Measurements from ENCODE around the gene PLCXD3.

Gene PLCXD3

DNA sequence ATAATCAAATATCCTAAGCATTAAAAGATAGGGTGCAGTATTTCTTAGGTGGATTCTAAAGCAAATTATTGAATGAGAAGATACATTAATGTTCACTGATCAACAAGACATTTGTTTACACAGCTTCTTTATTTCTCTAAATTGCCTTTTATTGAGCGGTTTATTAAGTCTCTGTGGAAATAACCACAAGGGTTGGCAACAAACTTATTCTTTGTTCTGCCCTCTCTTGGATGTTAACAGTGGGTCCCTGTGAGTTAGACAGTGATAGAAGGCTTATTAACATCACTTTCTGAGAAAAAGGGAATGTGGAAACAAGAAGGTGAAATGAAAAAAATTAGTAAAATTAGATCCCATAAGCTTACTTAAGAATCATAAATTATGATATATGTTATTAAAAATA lies 214.3 kb downstream of the PLCXD3 start:
- no peak overlapping the region for H3K4me3 ChIP-seq (ENCODE audit: low read depth in 1 of 2, low read length in 1 of 2)
- TF ChIP-seq CTCF (IDR thresholded peaks at IDR 0.05) = no peak
- no peaks in the 10 kb centered on the region for H3K9me3 ChIP-seq
- no peak overlapping the region for H3K27ac ChIP-seq
- no peaks in the 10 kb centered on the region for H3K4me1 ChIP-seq (ENCODE audit: control insufficient read depth in 1 of 2, insufficient read depth in 1 of 2, low read depth in 1 of 2, low read length in 1 of 2)
- H3K27me3 ChIP-seq = no peaks in the 10 kb centered on the region
- H3K36me3 ChIP-seq = no peaks in the 10 kb centered on the region

- no peaks in the 10 kb centered on the region for H3K9me3 ChIP-seq
- no peak for TF ChIP-seq CTCF (IDR thresholded peaks at IDR 0.05)
- no peak overlapping the region for H3K27ac ChIP-seq
- no peaks in the 10 kb centered on the region for H3K4me1 ChIP-seq (ENCODE audit: control insufficient read depth in 1 of 2, insufficient read depth in 1 of 2, low read depth in 1 of 2, low read length in 1 of 2)
- no peaks in the 10 kb centered on the region for H3K27me3 ChIP-seq
- H3K36me3 ChIP-seq = no peaks in the 10 kb centered on the region
- no peak overlapping the region for H3K4me3 ChIP-seq (ENCODE audit: low read depth in 1 of 2, low read length in 1 of 2)
These were observed 219.1 kb downstream of the PLCXD3 start for GRCh38 chr5:41291323-41291722.

GRCh38 chr5:41290810-41291209 lies 219.6 kb downstream of the PLCXD3 start:
- no peaks in the 10 kb centered on the region for H3K9me3 ChIP-seq
- no peaks in the 10 kb centered on the region for H3K4me1 ChIP-seq (ENCODE audit: control insufficient read depth in 1 of 2, insufficient read depth in 1 of 2, low read depth in 1 of 2, low read length in 1 of 2)
- no peak for TF ChIP-seq CTCF (IDR thresholded peaks at IDR 0.05)
- no peaks in the 10 kb centered on the region for H3K36me3 ChIP-seq
- H3K4me3 ChIP-seq (ENCODE audit: low read depth in 1 of 2, low read length in 1 of 2) = no peak overlapping the region
- H3K27me3 ChIP-seq = no peaks in the 10 kb centered on the region
- no peak overlapping the region for H3K27ac ChIP-seq

DNA sequence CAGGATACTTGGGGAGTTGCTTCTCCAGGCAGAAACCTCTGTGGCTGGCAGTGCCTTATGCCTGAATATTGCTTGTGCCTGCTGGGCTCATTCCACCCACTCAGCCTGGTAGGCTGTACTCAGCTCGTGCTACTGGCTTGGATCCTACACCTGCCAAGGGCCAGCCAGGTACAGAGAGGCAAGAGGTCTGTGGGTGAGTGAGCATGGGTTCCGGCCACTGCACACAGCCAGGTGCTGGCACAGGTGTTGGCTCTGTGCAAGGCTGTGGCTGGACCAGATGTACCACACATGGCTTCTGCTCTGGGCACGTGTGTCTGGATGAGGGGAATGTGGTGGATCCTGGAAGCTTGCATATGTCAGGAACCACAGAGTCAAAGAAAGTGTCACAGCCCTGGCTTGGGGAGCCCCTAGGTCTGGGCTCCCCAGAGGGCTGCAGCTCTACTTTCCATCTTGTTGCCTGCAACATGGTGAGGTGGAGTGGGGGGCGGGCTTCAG lies 220.4 kb downstream of the PLCXD3 start:
- Histone ChIP-seq H3K27ac (no peak overlapping the region), H3K9me3 (no peaks in the 10 kb centered on the region), H3K27me3 (no peaks in the 10 kb centered on the region), H3K4me1 (ENCODE audit: control insufficient read depth in 1 of 2, insufficient read depth in 1 of 2, low read depth in 1 of 2, low read length in 1 of 2) (no peaks in the 10 kb centered on the region), H3K36me3 (no peaks in the 10 kb centered on the region), H3K4me3 (ENCODE audit: low read depth in 1 of 2, low read length in 1 of 2) (no peak overlapping the region)
- TF ChIP-seq CTCF (IDR thresholded peaks at IDR 0.05) = no peak

DNA sequence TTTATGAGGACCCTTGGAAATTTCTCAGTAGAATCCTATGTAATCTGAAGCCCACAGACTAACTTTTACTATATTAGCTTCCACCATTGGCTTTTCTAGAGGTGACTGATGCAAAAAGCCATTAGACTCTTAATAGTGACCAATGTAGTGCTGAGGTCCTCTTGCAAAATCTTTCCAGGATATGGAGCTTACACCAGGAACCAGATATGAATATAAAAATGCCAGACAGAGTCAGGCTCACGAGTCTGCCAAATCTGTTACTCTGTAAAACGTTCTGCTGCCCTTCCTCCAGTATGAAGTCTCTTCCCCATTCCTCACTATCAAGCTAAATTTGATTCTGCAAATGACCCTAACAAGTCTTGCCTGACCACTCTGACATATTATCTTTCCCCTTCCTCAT lies 223.7 kb downstream of the PLCXD3 start:
- no peaks in the 10 kb centered on the region for H3K27me3 ChIP-seq
- H3K4me3 ChIP-seq (ENCODE audit: low read depth in 1 of 2, low read length in 1 of 2) = no peak overlapping the region
- H3K4me1 ChIP-seq (ENCODE audit: control insufficient read depth in 1 of 2, insufficient read depth in 1 of 2, low read depth in 1 of 2, low read length in 1 of 2) = no peaks in the 10 kb centered on the region
- no peak for TF ChIP-seq CTCF (IDR thresholded peaks at IDR 0.05)
- H3K36me3 ChIP-seq = no peaks in the 10 kb centered on the region
- H3K9me3 ChIP-seq = no peaks in the 10 kb centered on the region
- no peak overlapping the region for H3K27ac ChIP-seq

GRCh38 chr5:41286165-41286564 lies 224.2 kb downstream of the PLCXD3 start:
- Histone ChIP-seq H3K9me3 (no peaks in the 10 kb centered on the region), H3K36me3 (no peaks in the 10 kb centered on the region), H3K27ac (no peak overlapping the region), H3K4me3 (ENCODE audit: low read depth in 1 of 2, low read length in 1 of 2) (no peak overlapping the region), H3K4me1 (ENCODE audit: control insufficient read depth in 1 of 2, insufficient read depth in 1 of 2, low read depth in 1 of 2, low read length in 1 of 2) (no peaks in the 10 kb centered on the region), H3K27me3 (no peaks in the 10 kb centered on the region)
- TF ChIP-seq CTCF (IDR thresholded peaks at IDR 0.05) = no peak
